Endodermal cell (in vitro differentiated cells): ENCODE data around the gene GJD4. TPM values are rescaled to one million over a fixed set of nuclear protein-coding genes. Genes with fewer than 3 reads are reported as not detected.

ENCODE experiments used
- DNase-seq: peaks from one replicate; pipeline ENCODE4 v3.0.0-alpha.2; 2017
- H3K27ac ChIP-seq: 2 replicates; pipeline ENCODE4 v1.5.1; 2013; ENCODE audit warnings: mild to moderate bottlenecking, low read depth, low read length, moderate library complexity
- H3K27me3 ChIP-seq: 2 replicates; pipeline ENCODE4 v1.6.1; 2013; ENCODE audit warnings: mild to moderate bottlenecking, low read length, moderate library complexity; ENCODE audit not compliant: insufficient read depth, control insufficient read depth, poor library complexity, severe bottlenecking
- H3K36me3 ChIP-seq: 2 replicates; pipeline ENCODE4 v1.7.0; 2013; ENCODE audit warnings: mild to moderate bottlenecking, low read length, moderate library complexity; ENCODE audit not compliant: control insufficient read depth, insufficient read depth
- H3K4me1 ChIP-seq: one replicate; pipeline ENCODE4 v1.7.0; 2013; ENCODE audit warnings: low read length; ENCODE audit not compliant: control insufficient read depth, insufficient read depth
- H3K4me3 ChIP-seq: 2 replicates; pipeline ENCODE4 v1.5.1; 2013; ENCODE audit warnings: mild to moderate bottlenecking, low read length, moderate library complexity
- H3K9ac ChIP-seq: 2 replicates; pipeline ENCODE4 v1.6.1; 2013; ENCODE audit warnings: mild to moderate bottlenecking, low read length, moderate library complexity; ENCODE audit not compliant: poor library complexity, severe bottlenecking; ENCODE audit errors: extremely low read depth
- H3K9me3 ChIP-seq: 2 replicates; pipeline ENCODE4 v1.6.1; 2013; ENCODE audit warnings: mild to moderate bottlenecking, low read length, moderate library complexity; ENCODE audit not compliant: control insufficient read depth
- H3K27ac Mint-ChIP-seq: 2 replicates; pipeline ENCODE4 v1.8.0; 2020; ENCODE audit warnings: mixed read lengths
- H3K27me3 Mint-ChIP-seq: 2 replicates; pipeline ENCODE4 v1.8.0; 2021; ENCODE audit warnings: mild to moderate bottlenecking, mixed read lengths; ENCODE audit not compliant: insufficient read depth
- H3K36me3 Mint-ChIP-seq: 2 replicates; pipeline ENCODE4 v1.8.0; 2020; ENCODE audit warnings: low read depth, mixed read lengths
- H3K4me1 Mint-ChIP-seq: 2 replicates; pipeline ENCODE4 v1.8.0; 2020; ENCODE audit warnings: mixed read lengths
- H3K4me3 Mint-ChIP-seq: 2 replicates; pipeline ENCODE4 v1.8.0; 2020; ENCODE audit warnings: mild to moderate bottlenecking, moderate library complexity, mixed read lengths
- H3K9me3 Mint-ChIP-seq: 2 replicates; pipeline ENCODE4 v1.8.0; 2020; ENCODE audit warnings: mild to moderate bottlenecking, mixed read lengths
- WGBS, 2 experiments: methylation state at CpG; one replicate each; pipeline versions ENCODE4 v1.1.5 to v1.1.7; 2013; ENCODE audit warnings: missing lambda C conversion rate in 2 of 2, mixed read lengths in 1 of 2; ENCODE audit not compliant: insufficient coverage in 1 of 2, insufficient read length in 1 of 2; 5-methylcytosine and 5-hydroxymethylcytosine counted together
- total RNA-seq, 2 donors: library from RNA; stranded (reverse); fragmentation: NEBNext Ultra II Directional in 1 of 2; extraction: Animal tissue kit (Norgen Biotek cat#: 25700) in 1 of 2; gene quantifications; 2 replicates in 1 of 2; 3 replicates in 1 of 2; pipeline ENCODE4 v1.2.1, GENCODE V29; 2021
- TF ChIP-seq, protein P1 (sequence below): fragments of 200-600 bp; sonication (generic); conservative IDR thresholded peaks from 2 replicates; pipeline ENCODE4 v1.5.0; 2021; ENCODE audit warnings: antibody characterized with exemption, mild to moderate bottlenecking

The GJD4 gene
- total RNA-seq, 2 donors from 2014 or later = 0.22 to 0.29 TPM

DNA sequence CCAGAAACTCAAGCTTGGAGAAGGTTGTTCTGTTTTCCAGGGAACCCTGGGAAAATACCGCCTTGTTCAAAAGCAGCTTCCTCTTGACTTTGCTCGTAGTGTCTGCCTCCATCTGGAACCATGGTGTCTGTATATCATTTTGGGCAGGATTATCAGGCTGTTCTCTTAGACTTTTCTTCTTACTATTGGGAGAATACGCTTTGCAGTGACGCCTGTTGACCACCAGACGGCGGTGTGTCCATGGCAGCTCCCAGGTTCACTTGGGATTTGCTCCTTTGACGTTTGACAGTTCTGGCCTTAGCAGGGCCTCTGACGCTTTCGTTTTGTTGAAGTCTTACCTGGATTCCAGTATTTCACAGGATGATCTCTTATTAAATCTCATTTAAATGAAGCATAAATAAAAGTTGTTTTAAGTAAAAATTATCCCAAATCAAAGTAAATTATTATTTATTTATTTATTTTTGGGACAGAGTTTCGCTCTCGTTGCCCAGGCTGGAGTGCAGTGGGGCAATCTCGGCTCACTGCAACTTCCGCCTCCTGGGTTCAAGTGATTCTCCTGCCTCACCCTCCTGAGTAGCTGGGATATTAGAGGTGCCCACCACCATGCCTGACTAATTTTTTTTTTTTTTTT lies 41.8 kb upstream of the GJD4 start:
- H3K27ac Mint-ChIP-seq = no peak overlapping the region
- peak; percentile 88 for DNase-seq
- no peak overlapping the region for H3K9ac ChIP-seq
- WGBS, 2 experiments = 46 to 49% methylated on average over 10 to 13 of the region's 13 CpGs
- no peaks in the 10 kb centered on the region for H3K27me3 ChIP-seq
- H3K27ac ChIP-seq = no peak overlapping the region
- no peaks in the 10 kb centered on the region for H3K4me1 Mint-ChIP-seq
- TF ChIP-seq, protein P1, sequence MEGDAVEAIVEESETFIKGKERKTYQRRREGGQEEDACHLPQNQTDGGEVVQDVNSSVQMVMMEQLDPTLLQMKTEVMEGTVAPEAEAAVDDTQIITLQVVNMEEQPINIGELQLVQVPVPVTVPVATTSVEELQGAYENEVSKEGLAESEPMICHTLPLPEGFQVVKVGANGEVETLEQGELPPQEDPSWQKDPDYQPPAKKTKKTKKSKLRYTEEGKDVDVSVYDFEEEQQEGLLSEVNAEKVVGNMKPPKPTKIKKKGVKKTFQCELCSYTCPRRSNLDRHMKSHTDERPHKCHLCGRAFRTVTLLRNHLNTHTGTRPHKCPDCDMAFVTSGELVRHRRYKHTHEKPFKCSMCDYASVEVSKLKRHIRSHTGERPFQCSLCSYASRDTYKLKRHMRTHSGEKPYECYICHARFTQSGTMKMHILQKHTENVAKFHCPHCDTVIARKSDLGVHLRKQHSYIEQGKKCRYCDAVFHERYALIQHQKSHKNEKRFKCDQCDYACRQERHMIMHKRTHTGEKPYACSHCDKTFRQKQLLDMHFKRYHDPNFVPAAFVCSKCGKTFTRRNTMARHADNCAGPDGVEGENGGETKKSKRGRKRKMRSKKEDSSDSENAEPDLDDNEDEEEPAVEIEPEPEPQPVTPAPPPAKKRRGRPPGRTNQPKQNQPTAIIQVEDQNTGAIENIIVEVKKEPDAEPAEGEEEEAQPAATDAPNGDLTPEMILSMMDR = peak; percentile 99
- no peaks in the 10 kb centered on the region for H3K9me3 Mint-ChIP-seq
- H3K4me1 ChIP-seq = no peaks in the 10 kb centered on the region
- no peaks in the 10 kb centered on the region for H3K27me3 Mint-ChIP-seq
- peaks cover 38% of the 10 kb centered on the region for H3K36me3 Mint-ChIP-seq
- H3K4me3 ChIP-seq = no peak overlapping the region
- peaks cover 17% of the 10 kb centered on the region for H3K36me3 ChIP-seq
- H3K4me3 Mint-ChIP-seq = no peak overlapping the region
- no peaks in the 10 kb centered on the region for H3K9me3 ChIP-seq

DNA sequence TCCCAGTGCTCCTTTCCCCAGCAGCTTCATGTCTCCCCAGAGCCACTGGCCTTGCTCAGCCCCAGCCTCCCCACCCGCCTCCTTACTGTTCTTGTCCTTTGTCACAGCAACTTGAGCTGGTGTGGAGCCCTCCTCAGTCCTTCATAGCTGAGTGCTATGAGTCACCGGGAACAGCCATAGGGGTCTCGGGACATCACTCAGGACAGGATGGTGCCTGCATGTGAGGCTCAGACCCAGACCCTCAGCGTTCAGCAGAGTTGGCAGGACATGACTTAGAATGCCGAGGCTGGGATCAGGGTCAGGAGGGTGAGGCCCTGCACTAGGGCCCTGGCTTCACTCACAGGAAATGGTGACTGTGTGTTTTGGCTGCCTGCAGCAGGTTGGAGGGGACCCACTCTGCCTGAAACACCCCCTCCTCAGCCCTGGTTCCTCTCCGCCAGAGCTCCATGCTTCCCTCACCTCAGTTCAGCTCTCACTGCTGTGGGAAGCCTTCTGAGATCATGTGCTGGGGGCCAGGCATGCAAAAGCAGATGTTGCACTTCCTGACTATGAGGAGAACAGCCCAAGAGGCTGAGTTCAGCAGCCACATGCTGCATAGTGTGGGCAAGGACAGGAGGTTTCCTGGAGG lies 40.7 kb upstream of the GJD4 start:
- no peaks in the 10 kb centered on the region for H3K27me3 Mint-ChIP-seq
- 92 to 100% methylated on average over 1 to 6 of the region's 6 CpGs for WGBS, 2 experiments
- Histone ChIP-seq H3K9ac (no peak overlapping the region), H3K27ac (no peak overlapping the region), H3K27me3 (no peaks in the 10 kb centered on the region), H3K9me3 (no peaks in the 10 kb centered on the region), H3K4me1 (no peaks in the 10 kb centered on the region), H3K36me3 (peaks cover 27% of the 10 kb centered on the region), H3K4me3 (no peak overlapping the region)
- no peak overlapping the region for H3K27ac Mint-ChIP-seq
- H3K36me3 Mint-ChIP-seq = peaks cover 49% of the 10 kb centered on the region
- TF ChIP-seq, protein P1 = no peak
- H3K9me3 Mint-ChIP-seq = no peaks in the 10 kb centered on the region
- H3K4me3 Mint-ChIP-seq = no peak overlapping the region
- no peak for DNase-seq
- no peaks in the 10 kb centered on the region for H3K4me1 Mint-ChIP-seq

DNA sequence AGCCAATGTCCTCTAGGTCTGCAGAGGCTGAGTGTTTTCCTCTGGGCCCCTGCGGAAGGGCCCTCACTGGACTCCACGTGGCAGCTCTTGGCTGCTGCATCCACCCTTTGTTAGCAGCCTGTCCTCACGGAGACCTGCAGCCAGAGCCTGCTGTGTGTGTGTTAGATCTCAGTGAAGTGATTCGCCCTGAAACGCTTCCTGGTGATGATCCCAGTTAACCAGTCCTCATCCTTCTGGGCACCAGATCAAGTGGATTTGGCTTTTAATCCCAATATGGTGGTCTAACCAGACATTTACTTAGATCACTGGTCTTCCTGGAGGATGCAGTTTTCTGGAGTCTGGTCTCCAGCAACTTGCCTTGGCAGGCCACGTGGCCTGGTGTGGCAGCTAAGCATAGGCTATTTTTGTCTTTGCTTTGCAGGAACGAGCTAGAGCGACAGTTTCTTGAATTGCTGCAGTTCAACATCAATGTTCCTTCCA lies 39.5 kb upstream of the GJD4 start:
- H3K4me3 ChIP-seq = no peak overlapping the region
- H3K27me3 Mint-ChIP-seq = no peaks in the 10 kb centered on the region
- no peaks in the 10 kb centered on the region for H3K9me3 ChIP-seq
- no peak for DNase-seq
- no peak overlapping the region for H3K9ac ChIP-seq
- no peaks in the 10 kb centered on the region for H3K9me3 Mint-ChIP-seq
- no peaks in the 10 kb centered on the region for H3K4me1 Mint-ChIP-seq
- H3K27ac Mint-ChIP-seq = no peak overlapping the region
- TF ChIP-seq, protein P1 = no peak
- 94% methylated on average over 7 to 8 of the region's 8 CpGs for WGBS, 2 experiments
- no peaks in the 10 kb centered on the region for H3K4me1 ChIP-seq
- no peak overlapping the region for H3K4me3 Mint-ChIP-seq
- peaks cover 37% of the 10 kb centered on the region for H3K36me3 ChIP-seq
- no peaks in the 10 kb centered on the region for H3K27me3 ChIP-seq
- H3K27ac ChIP-seq = no peak overlapping the region
- H3K36me3 Mint-ChIP-seq = peaks cover 48% of the 10 kb centered on the region
